Measurements from ENCODE around the gene SLC12A7. TPM values are rescaled to one million over a fixed set of nuclear protein-coding genes. Genes with fewer than 3 reads are reported as not detected.

The SLC12A7 gene
- total RNA-seq, 1 donor from 2014 or later, result 30.5 TPM

GRCh38 chr5:1092122-1092521 is 19.7 kb downstream of the SLC12A7 start:
- H3K27ac Mint-ChIP-seq (ENCODE audit: unreplicated experiment), result no peak overlapping the region
- no peak for TF ChIP-seq CTCF (IDR thresholded peaks at IDR 0.05; ENCODE audit: insufficient read depth, low read depth, low read length)
- TF ChIP-seq EZH2 (IDR thresholded peaks at IDR 0.05; ENCODE audit: insufficient read depth, low read length), result no peak
- no peaks in the 10 kb centered on the region for H3K9me3 Mint-ChIP-seq (ENCODE audit: unreplicated experiment)
- FAIRE-seq, result no peak
- Histone ChIP-seq H3K9me3 (ENCODE audit: insufficient read depth, low read depth, low read length) (no peaks in the 10 kb centered on the region), H3K27ac (ENCODE audit: low read depth, low read length) (no peak overlapping the region), H3K27me3 (ENCODE audit: insufficient read depth, low read length) (peaks cover 2% of the 10 kb centered on the region), H3K79me2 (ENCODE audit: insufficient read depth, low read length) (no peaks in the 10 kb centered on the region), H4K20me1 (ENCODE audit: insufficient read depth, low read length) (no peaks in the 10 kb centered on the region), H3K4me1 (ENCODE audit: insufficient read depth, low read length) (no peaks in the 10 kb centered on the region), H3K36me3 (ENCODE audit: insufficient read depth, low read length) (no peaks in the 10 kb centered on the region), H3K9ac (ENCODE audit: low read length) (no peak overlapping the region), H2AFZ (ENCODE audit: low read depth, low read length) (no peak overlapping the region), H3K4me2 (ENCODE audit: low read length) (no peak overlapping the region), H3K4me3 (ENCODE audit: insufficient read depth, low read depth, low read length) (no peak overlapping the region)
- peaks cover 9% of the 10 kb centered on the region for H3K36me3 Mint-ChIP-seq (ENCODE audit: low read depth, unreplicated experiment)
- no peak overlapping the region for H3K4me3 Mint-ChIP-seq (ENCODE audit: unreplicated experiment)
- DNase-seq (ENCODE audit: low read depth), result no peak
- peaks cover 2% of the 10 kb centered on the region for H3K4me1 Mint-ChIP-seq (ENCODE audit: low read depth, unreplicated experiment)
- H3K27me3 Mint-ChIP-seq (ENCODE audit: low read depth, unreplicated experiment), result peaks cover 7% of the 10 kb centered on the region

- H3K4me1 Mint-ChIP-seq (ENCODE audit: low read depth, unreplicated experiment), result no peaks in the 10 kb centered on the region
- TF ChIP-seq CTCF (IDR thresholded peaks at IDR 0.05; ENCODE audit: insufficient read depth, low read depth, low read length), result no peak
- no peak for TF ChIP-seq EZH2 (IDR thresholded peaks at IDR 0.05; ENCODE audit: insufficient read depth, low read length)
- Histone ChIP-seq H4K20me1 (ENCODE audit: insufficient read depth, low read length) (no peaks in the 10 kb centered on the region), H3K4me3 (ENCODE audit: insufficient read depth, low read depth, low read length) (no peak overlapping the region), H3K9ac (ENCODE audit: low read length) (no peak overlapping the region), H3K27ac (ENCODE audit: low read depth, low read length) (no peak overlapping the region), H3K9me3 (ENCODE audit: insufficient read depth, low read depth, low read length) (no peaks in the 10 kb centered on the region), H2AFZ (ENCODE audit: low read depth, low read length) (no peak overlapping the region), H3K36me3 (ENCODE audit: insufficient read depth, low read length) (no peaks in the 10 kb centered on the region), H3K4me2 (ENCODE audit: low read length) (no peak overlapping the region), H3K27me3 (ENCODE audit: insufficient read depth, low read length) (peaks cover 2% of the 10 kb centered on the region), H3K79me2 (ENCODE audit: insufficient read depth, low read length) (no peaks in the 10 kb centered on the region), H3K4me1 (ENCODE audit: insufficient read depth, low read length) (no peaks in the 10 kb centered on the region)
- H3K36me3 Mint-ChIP-seq (ENCODE audit: low read depth, unreplicated experiment), result peaks cover 7% of the 10 kb centered on the region
- DNase-seq (ENCODE audit: low read depth) (no peak), FAIRE-seq (no peak)
- no peak overlapping the region for H3K27ac Mint-ChIP-seq (ENCODE audit: unreplicated experiment)
- H3K9me3 Mint-ChIP-seq (ENCODE audit: unreplicated experiment), result no peaks in the 10 kb centered on the region
- H3K27me3 Mint-ChIP-seq (ENCODE audit: low read depth, unreplicated experiment), result peaks cover 7% of the 10 kb centered on the region
- no peak overlapping the region for H3K4me3 Mint-ChIP-seq (ENCODE audit: unreplicated experiment)
These were observed 20.2 kb downstream of the SLC12A7 start for GRCh38 chr5:1091632-1092031.

GRCh38 chr5:1090538-1090937 is 21.3 kb downstream of the SLC12A7 start:
- H3K4me3 Mint-ChIP-seq (ENCODE audit: unreplicated experiment), result no peak overlapping the region
- Histone ChIP-seq H3K79me2 (ENCODE audit: insufficient read depth, low read length) (no peaks in the 10 kb centered on the region), H3K27ac (ENCODE audit: low read depth, low read length) (no peak overlapping the region), H3K4me1 (ENCODE audit: insufficient read depth, low read length) (no peaks in the 10 kb centered on the region), H3K4me2 (ENCODE audit: low read length) (no peak overlapping the region), H4K20me1 (ENCODE audit: insufficient read depth, low read length) (no peaks in the 10 kb centered on the region), H2AFZ (ENCODE audit: low read depth, low read length) (no peak overlapping the region), H3K36me3 (ENCODE audit: insufficient read depth, low read length) (no peaks in the 10 kb centered on the region), H3K9me3 (ENCODE audit: insufficient read depth, low read depth, low read length) (no peaks in the 10 kb centered on the region), H3K9ac (ENCODE audit: low read length) (no peak overlapping the region), H3K4me3 (ENCODE audit: insufficient read depth, low read depth, low read length) (no peak overlapping the region), H3K27me3 (ENCODE audit: insufficient read depth, low read length) (no peaks in the 10 kb centered on the region)
- no peaks in the 10 kb centered on the region for H3K9me3 Mint-ChIP-seq (ENCODE audit: unreplicated experiment)
- peaks cover 4% of the 10 kb centered on the region for H3K27me3 Mint-ChIP-seq (ENCODE audit: low read depth, unreplicated experiment)
- FAIRE-seq (no peak), DNase-seq (ENCODE audit: low read depth) (no peak)
- no peaks in the 10 kb centered on the region for H3K4me1 Mint-ChIP-seq (ENCODE audit: low read depth, unreplicated experiment)
- peaks cover 10% of the 10 kb centered on the region for H3K36me3 Mint-ChIP-seq (ENCODE audit: low read depth, unreplicated experiment)
- no peak for TF ChIP-seq EZH2 (IDR thresholded peaks at IDR 0.05; ENCODE audit: insufficient read depth, low read length)
- TF ChIP-seq CTCF (IDR thresholded peaks at IDR 0.05; ENCODE audit: insufficient read depth, low read depth, low read length), result no peak
- no peak overlapping the region for H3K27ac Mint-ChIP-seq (ENCODE audit: unreplicated experiment)

All from astrocyte (in vitro differentiated cells and primary cell).